HEK293 (cell line): ENCODE data around the gene GMDS.

Experiments
- BCL11B ChIP-seq: fragments of 450-650 bp; formaldehyde crosslinking; IDR thresholded peaks from 2 replicates; pipeline ENCODE4 v1.5.1; 2016; ENCODE audit warnings: low read depth, missing biosample characterization, missing genetic modification characterization
- GLI2 ChIP-seq: fragments of 450-650 bp; formaldehyde crosslinking; IDR thresholded peaks from 2 replicates; pipeline ENCODE4; 2017; ENCODE audit warnings: missing biosample characterization, missing genetic modification characterization, low read depth, borderline replicate concordance
- HOXD13 ChIP-seq: sonication (generic); formaldehyde crosslinking; IDR thresholded peaks from 2 replicates; pipeline ENCODE4 v1.8.0; 2022; ENCODE audit warnings: missing genetic modification reagents, borderline replicate concordance
- KLF10 ChIP-seq: fragments of 450-650 bp; IDR thresholded peaks from 2 replicates; pipeline ENCODE4 v1.5.1; 2018; ENCODE audit warnings: missing biosample characterization, mild to moderate bottlenecking, missing genetic modification characterization
- KLF8 ChIP-seq: fragments of 450-650 bp; formaldehyde crosslinking; IDR thresholded peaks from 2 replicates; pipeline ENCODE4 v1.5.1; 2016; ENCODE audit warnings: missing biosample characterization, missing genetic modification characterization
- PRDM2 ChIP-seq: fragments of 450-650 bp; formaldehyde crosslinking; IDR thresholded peaks from 2 replicates; pipeline ENCODE4 v1.5.1; 2016; ENCODE audit warnings: missing biosample characterization, missing genetic modification characterization, borderline replicate concordance
- YY1 ChIP-seq: fragments of 450-650 bp; formaldehyde crosslinking; IDR thresholded peaks from 2 replicates; pipeline ENCODE4 v1.5.1; 2018; ENCODE audit warnings: missing biosample characterization, missing genetic modification characterization
- ZBTB48 ChIP-seq: fragments of 450-650 bp; formaldehyde crosslinking; IDR thresholded peaks from 2 replicates; pipeline ENCODE4 v1.5.1; 2016; ENCODE audit warnings: missing biosample characterization, missing genetic modification characterization
- ZBTB49 ChIP-seq: fragments of 450-650 bp; formaldehyde crosslinking; IDR thresholded peaks from 2 replicates; pipeline ENCODE4 v1.5.1; 2016; ENCODE audit warnings: missing biosample characterization, missing genetic modification characterization, low read depth
- ZBTB8A ChIP-seq: fragments of 450-650 bp; formaldehyde crosslinking; IDR thresholded peaks from 2 replicates; pipeline ENCODE4 v1.5.1; 2016; ENCODE audit warnings: missing biosample characterization, missing genetic modification characterization
- ZNF114 ChIP-seq: fragments of 450-650 bp; formaldehyde crosslinking; IDR thresholded peaks from 2 replicates; pipeline ENCODE4 v1.5.0; 2017; ENCODE audit warnings: missing biosample characterization, missing genetic modification characterization
- ZNF148 ChIP-seq: fragments of 450-650 bp; formaldehyde crosslinking; IDR thresholded peaks from 2 replicates; pipeline ENCODE4 v1.5.0; 2017; ENCODE audit warnings: missing biosample characterization, missing genetic modification characterization, borderline replicate concordance
- ZNF18 ChIP-seq: fragments of 450-650 bp; formaldehyde crosslinking; IDR thresholded peaks from 2 replicates; pipeline ENCODE4 v1.5.1; 2016; ENCODE audit warnings: missing biosample characterization, missing genetic modification characterization
- ZNF19 ChIP-seq: fragments of 450-650 bp; formaldehyde crosslinking; IDR thresholded peaks from 2 replicates; pipeline ENCODE4; 2016; ENCODE audit warnings: missing biosample characterization, missing genetic modification characterization, low read depth
- ZNF354C ChIP-seq: fragments of 450-650 bp; formaldehyde crosslinking; IDR thresholded peaks from 2 replicates; pipeline ENCODE4 v1.5.1; 2016; ENCODE audit warnings: missing biosample characterization, missing genetic modification characterization, low read depth, borderline replicate concordance
- ZNF529 ChIP-seq: fragments of 450-650 bp; formaldehyde crosslinking; IDR thresholded peaks from 2 replicates; pipeline ENCODE4 v1.5.1; 2017; ENCODE audit warnings: missing genetic modification characterization, missing biosample characterization; ENCODE audit not compliant: insufficient replicate concordance
- ZNF580 ChIP-seq: fragments of 450-650 bp; formaldehyde crosslinking; IDR thresholded peaks from 2 replicates; pipeline ENCODE4 v1.5.1; 2016; ENCODE audit warnings: missing biosample characterization, missing genetic modification characterization
- ZNF624 ChIP-seq: fragments of 450-650 bp; formaldehyde crosslinking; IDR thresholded peaks from 2 replicates; pipeline ENCODE4 v1.5.1; 2017; ENCODE audit warnings: missing biosample characterization, missing genetic modification characterization
- ZNF660 ChIP-seq: fragments of 450-650 bp; IDR thresholded peaks from 2 replicates; pipeline ENCODE4 v1.5.1; 2018; ENCODE audit warnings: missing biosample characterization, mild to moderate bottlenecking, missing genetic modification characterization
- ZNF777 ChIP-seq: fragments of 450-650 bp; formaldehyde crosslinking; IDR thresholded peaks from 2 replicates; pipeline ENCODE4 v1.5.1; 2017; ENCODE audit warnings: missing biosample characterization, missing genetic modification characterization, borderline replicate concordance
- ZXDB ChIP-seq: fragments of 450-650 bp; formaldehyde crosslinking; IDR thresholded peaks from 2 replicates; pipeline ENCODE4 v1.5.1; 2016; ENCODE audit warnings: missing biosample characterization, missing genetic modification characterization

GMDS gene

GRCh38 chr6:1613688-1614447, 631.5 kb downstream of the GMDS start (continued):
- TF ChIP-seq KLF10 (tag by site-specific recombination) (no peak; the same call in 1 of the 2 replicates), YY1 (tag by site-specific recombination) (no peak), KLF8 (tag by site-specific recombination) (peak; percentile 72), ZNF148 (no peak), ZNF580 (no peak), ZNF114 (tag by site-specific recombination) (no peak), ZNF777 (tag by site-specific recombination) (no peak), ZNF624 (tag by site-specific recombination) (no peak), ZNF660 (tag by site-specific recombination) (no peak), ZXDB (tag by site-specific recombination) (peak; percentile 70), ZNF354C (tag by site-specific recombination) (no peak), PRDM2 (no peak), ZNF19 (tag by site-specific recombination) (no peak), ZBTB8A (tag by site-specific recombination) (peak; percentile 79), HOXD13 (CRISPR knock-in tag) (no peak), ZNF529 (tag by site-specific recombination) (no peak), ZBTB49 (tag by site-specific recombination) (no peak), BCL11B (no peak), GLI2 (tag by site-specific recombination) (peak; percentile 68; the same call in 1 of the 2 replicates), ZBTB48 (tag by site-specific recombination) (no peak), ZNF18 (tag by site-specific recombination) (peak; percentile 65)
